GM12875 (cell line): ENCODE measurements around the gene SMS.

Source experiments
- H3K4me3 ChIP-seq: one replicate; pipeline ENCODE4 v1.5.1; 2011; ENCODE audit warnings: low read depth, low read length, control low read depth
- CTCF ChIP-seq: IDR thresholded peaks from 2 replicates; pipeline ENCODE4 v1.5.1; 2011; ENCODE audit warnings: low read depth, mild to moderate bottlenecking, control low read depth, inconsistent platforms, low read length, moderate library complexity, borderline replicate concordance; ENCODE audit not compliant: insufficient read depth

The SMS gene

GRCh38 chrX:21960569-21961541, 20.3 kb downstream of the SMS start:
- TF ChIP-seq CTCF, result no peak
- H3K4me3 ChIP-seq, result no peak overlapping the region

- no peak for TF ChIP-seq CTCF
- H3K4me3 ChIP-seq, result no peak overlapping the region
Measured at GRCh38 chrX:21962361-21962760, 21.9 kb downstream of the SMS start.

- no peak for TF ChIP-seq CTCF
- H3K4me3 ChIP-seq, result no peak overlapping the region
Measured at GRCh38 chrX:21963269-21963668, 22.8 kb downstream of the SMS start.

- no peak overlapping the region for H3K4me3 ChIP-seq
- TF ChIP-seq CTCF, result no peak
Measured at GRCh38 chrX:21963731-21964405, 23.4 kb downstream of the SMS start.

- H3K4me3 ChIP-seq, result no peak overlapping the region
- TF ChIP-seq CTCF, result no peak
Measured at GRCh38 chrX:21966866-21967265, 26.4 kb downstream of the SMS start.

- TF ChIP-seq CTCF, result no peak
- no peak overlapping the region for H3K4me3 ChIP-seq
Measured at GRCh38 chrX:21968333-21968732, 27.8 kb downstream of the SMS start.

GRCh38 chrX:21970326-21970725, 29.8 kb downstream of the SMS start:
- no peak overlapping the region for H3K4me3 ChIP-seq
- no peak for TF ChIP-seq CTCF
